Mammary epithelial cell (primary cell): ENCODE measurements around the gene MED12L.

Experiments used
- CTCF ChIP-seq, 2 donors: IDR thresholded peaks in 1 of 2; conservative IDR thresholded peaks in 1 of 2; 2 replicates each; pipeline ENCODE4 v1.5.1; 2011 to 2012; ENCODE audit warnings: inconsistent platforms in 2 of 2, low read length in 2 of 2, mild to moderate bottlenecking in 2 of 2, control low read depth in 1 of 2, low read depth in 1 of 2; ENCODE audit not compliant: insufficient read depth in 1 of 2; ENCODE audit errors: extremely low read depth in 1 of 2
- EZH2 ChIP-seq: IDR thresholded peaks from 2 replicates; pipeline ENCODE4 v1.6.1; 2012; ENCODE audit warnings: low read length, inconsistent platforms, borderline replicate concordance

- TF ChIP-seq EZH2 (no peak), CTCF (conservative IDR thresholded peaks at IDR 0.05 in 1 of 2, IDR thresholded peaks at IDR 0.05 in 1 of 2; ENCODE audit: extremely low read depth in 1 of 2, insufficient read depth in 1 of 2, low read depth in 1 of 2, low read length in 2 of 2) (peak; percentile 81 to 94)
Observed at GRCh38 chr3:151168269-151169094, 83.0 kb downstream of the MED12L start.
